Upper lobe of left lung (tissue), 6 donors: ENCODE measurements around the gene TP73. TPM values are rescaled to one million over a fixed set of nuclear protein-coding genes. Genes with fewer than 3 reads are reported as not detected.
"Not testable (repeated sequence)": the region's sequence is repeated elsewhere in the genome, so short reads cannot be mapped to it uniquely, and the experiment has no call there.

ENCODE experiments used
- ATAC-seq, 2 donors: fragments of 200-7000 bp; cut with Tn5 transposase; one replicate each; pipeline ENCODE4 v1.9.1; 2022; ENCODE audit warnings: mild to moderate bottlenecking in 2 of 2, moderate library complexity in 2 of 2; ENCODE audit not compliant: low FRiP score in 2 of 2
- DNase-seq, 2 donors: peaks; one replicate each; pipeline ENCODE4 v3.0.0-alpha.2; 2019 to 2020
- H3K27ac ChIP-seq, 4 donors: fragments of 200-600 bp; sonication (generic); one replicate each; pipeline ENCODE4 v1.5.1; 2016 to 2019
- H3K27me3 ChIP-seq, 4 donors: fragments of 200-600 bp; sonication (generic); one replicate each; pipeline ENCODE4 v1.5.1; 2017 to 2019
- H3K36me3 ChIP-seq, 4 donors: fragments of 200-600 bp; sonication (generic); one replicate each; pipeline ENCODE4 v1.5.1; 2016 to 2019
- H3K4me1 ChIP-seq, 4 donors: fragments of 200-600 bp; sonication (generic); one replicate each; pipeline ENCODE4 v1.5.1; 2018 to 2019
- H3K4me3 ChIP-seq, 4 donors: fragments of 200-600 bp; sonication (generic); one replicate each; pipeline ENCODE4 v1.5.1; 2017 to 2019; ENCODE audit warnings: mild to moderate bottlenecking in 2 of 4, moderate library complexity in 1 of 4
- H3K9me3 ChIP-seq, 4 donors: fragments of 200-600 bp; sonication (generic); one replicate each; pipeline ENCODE4 v1.5.1; 2018 to 2019
- CTCF ChIP-seq, 6 experiments: fragments of 450-650 bp in 4 of 6; fragments of 200-600 bp in 2 of 6; sonication (generic) in 2 of 6; IDR thresholded peaks; one replicate each; pipeline ENCODE4 v1.5.1; 2016 to 2019; ENCODE audit warnings: antibody characterized with exemption in 6 of 6
- EP300 ChIP-seq, 4 donors: sonication (generic); formaldehyde crosslinking; IDR thresholded peaks; one replicate each; pipeline ENCODE4 v1.5.1; 2017; ENCODE audit warnings: antibody characterized with exemption in 4 of 4, control low read depth in 2 of 4
- POLR2A ChIP-seq, 4 donors: fragments of 450-650 bp; IDR thresholded peaks; one replicate each; pipeline ENCODE4 v1.5.1; 2016 to 2017; ENCODE audit warnings: antibody characterized with exemption in 4 of 4, mild to moderate bottlenecking in 2 of 4
- POLR2AphosphoS5 ChIP-seq, 2 donors: sonication (generic); formaldehyde crosslinking; IDR thresholded peaks; one replicate each; pipeline ENCODE4 v1.5.1; 2017; ENCODE audit warnings: antibody characterized with exemption in 2 of 2
- WGBS, 2 donors: methylation state at CpG; one replicate each; pipeline ENCODE4 v1.1.5; 2017 to 2018; 5-methylcytosine and 5-hydroxymethylcytosine counted together
- total RNA-seq, 6 donors: library from RNA; depleted of rRNA in 4 of 6; stranded (reverse); fragments of >200 nt in 4 of 6; gene quantifications; one replicate each; pipeline versions ENCODE4 v1.1.0 to v1.2.1, GENCODE V29; 2016 to 2021
- donor health status: DM: no; HTN: no; CAD: no; lungs with moderate emphysema.
- donor health status: DM: no; HTN: yes; CAD: no; lungs with severe emphysema.

TP73 gene
- total RNA-seq, 6 donors from 2014 or later: 0.77 to 9.8 (median 4.1) TPM

- Histone ChIP-seq H3K36me3 (peaks cover 0 to 18% (median 13%) of the 10 kb centered on the region in 4 donors), H3K4me3 (peak overlapping the region; percentile 63 to 90 (median 75)), H3K9me3 (no peaks in the 10 kb centered on the region), H3K27ac (peak overlapping the region in 3 of 4 donors; percentile 68 to 82 (median 78)), H3K27me3 (no peaks in the 10 kb centered on the region), H3K4me1 (peaks cover 11 to 34% (median 20%) of the 10 kb centered on the region in 4 donors)
- WGBS, 2 donors: 34 to 36% methylated on average over 14 to 23 of the region's 35 CpGs
- ATAC-seq: no peak
- peak in 1 of 2 donors; percentile 64 for DNase-seq
- TF ChIP-seq POLR2A (IDR thresholded peaks at IDR 0.05): no peak
- TF ChIP-seq POLR2AphosphoS5 (IDR thresholded peaks at IDR 0.05): no peak
- no peak for TF ChIP-seq EP300 (IDR thresholded peaks at IDR 0.05)
- TF ChIP-seq CTCF (IDR thresholded peaks at IDR 0.05): no peak
Measured at GRCh38 chr1:3746389-3746829, 94.1 kb downstream of the TP73 start.

GRCh38 chr1:3746830-3747521, 94.7 kb downstream of the TP73 start:
- DNase-seq (peak; percentile 94 to 99), ATAC-seq (peak; percentile 93 to 98)
- Histone ChIP-seq H3K27ac (peak overlapping the region; percentile 50 to 82 (median 73)), H3K4me3 (peak overlapping the region; percentile 63 to 90 (median 75)), H3K27me3 (no peaks in the 10 kb centered on the region), H3K9me3 (no peaks in the 10 kb centered on the region), H3K4me1 (peaks cover 11 to 34% (median 20%) of the 10 kb centered on the region in 4 donors), H3K36me3 (peaks cover 0 to 12% (median 8%) of the 10 kb centered on the region in 4 donors)
- TF ChIP-seq CTCF (IDR thresholded peaks at IDR 0.05) (no peak), POLR2AphosphoS5 (IDR thresholded peaks at IDR 0.05) (peak; percentile 25 to 57), POLR2A (IDR thresholded peaks at IDR 0.05) (peak in 2 of 4 donors; percentile 37 to 67)
- WGBS, 2 donors: 1 to 2% methylated on average over 35 to 45 of the region's 73 CpGs

GRCh38 chr1:3747522-3747848, 95.2 kb downstream of the TP73 start:
- DNase-seq (no peak), ATAC-seq (no peak)
- WGBS, 2 donors: 39 to 41% methylated on average over 6 of the region's 6 CpGs
- Histone ChIP-seq H3K4me1 (peaks cover 11 to 34% (median 20%) of the 10 kb centered on the region in 4 donors), H3K27ac (peak overlapping the region in 3 of 4 donors; percentile 68 to 82 (median 78)), H3K4me3 (peak overlapping the region; percentile 63 to 90 (median 75)), H3K36me3 (peaks cover 0 to 7% (median 3%) of the 10 kb centered on the region in 4 donors), H3K27me3 (no peaks in the 10 kb centered on the region), H3K9me3 (no peaks in the 10 kb centered on the region)
- TF ChIP-seq POLR2A (IDR thresholded peaks at IDR 0.05) (no peak), EP300 (IDR thresholded peaks at IDR 0.05) (no peak), CTCF (IDR thresholded peaks at IDR 0.05) (no peak), POLR2AphosphoS5 (IDR thresholded peaks at IDR 0.05) (no peak)

- Histone ChIP-seq H3K27me3 (no peaks in the 10 kb centered on the region), H3K36me3 (peaks cover 0 to 3% (median 0%) of the 10 kb centered on the region in 4 donors), H3K27ac (no peak overlapping the region), H3K4me1 (peaks cover 11 to 34% (median 20%) of the 10 kb centered on the region in 4 donors), H3K9me3 (no peaks in the 10 kb centered on the region), H3K4me3 (peak overlapping the region in 3 of 4 donors; percentile 63 to 90 (median 65))
- DNase-seq (no peak), ATAC-seq (no peak)
- TF ChIP-seq POLR2A (IDR thresholded peaks at IDR 0.05) (no peak), POLR2AphosphoS5 (IDR thresholded peaks at IDR 0.05) (no peak), EP300 (IDR thresholded peaks at IDR 0.05) (no peak), CTCF (IDR thresholded peaks at IDR 0.05) (no peak)
- WGBS, 2 donors: 84 to 89% methylated on average over 11 to 13 of the region's 13 CpGs
Measured at GRCh38 chr1:3747903-3748302, 95.6 kb downstream of the TP73 start.

- WGBS, 2 donors: 78 to 83% methylated on average over 15 of the region's 15 CpGs
- not testable (repeated sequence) for H3K9me3 ChIP-seq
Measured at GRCh38 chr1:3748316-3748900, 96.1 kb downstream of the TP73 start.

More at GRCh38 chr1:3748316-3748900, 96.1 kb downstream of the TP73 start:
- not testable (repeated sequence) for H3K27me3 ChIP-seq, DNase-seq, ATAC-seq, H3K36me3 ChIP-seq, H3K4me3 ChIP-seq, H3K27ac ChIP-seq
- H3K4me1 ChIP-seq: peaks cover 11 to 34% (median 20%) of the 10 kb centered on the region in 4 donors
